D341Med (cell line): Measurements from ENCODE around the gene ING4.
"Not testable (repeated sequence)": the region's sequence is repeated elsewhere in the genome, so short reads cannot be mapped to it uniquely, and the experiment has no call there.

Source experiments
- DNase-seq: peaks from one replicate; pipeline ENCODE4 v3.0.0; 2012; ENCODE audit warnings: low spot score

Gene ING4

GRCh38 chr12:6662906-6663742 lies at the start of gene ING4:
TSS of gene ING4 (minus strand) at chr12:6663119. CDS start at chr12:6663101, 18 bp downstream.
- peak; percentile 97 for DNase-seq

GRCh38 chr12:6708960-6709394 lies 46.1 kb upstream of the ING4 start:
- DNase-seq: no peak

- DNase-seq: not testable (repeated sequence)
Measured at GRCh38 chr12:6708351-6708750, 45.4 kb upstream of the ING4 start.

- DNase-seq: no peak
Measured at GRCh38 chr12:6703631-6704030, 40.7 kb upstream of the ING4 start.

- DNase-seq: no peak
Measured at GRCh38 chr12:6701078-6701768, 38.3 kb upstream of the ING4 start.

GRCh38 chr12:6700646-6701051 lies 37.7 kb upstream of the ING4 start, which contains the start of gene PIANP:
TSS of gene PIANP (minus strand) at chr12:6700815. CDS start at chr12:6698061, 2,754 bp downstream.
- DNase-seq: peak; percentile 89

GRCh38 chr12:6699989-6700645 lies 37.2 kb upstream of the ING4 start:
- DNase-seq: peak; percentile 78

GRCh38 chr12:6699259-6699988 lies 36.5 kb upstream of the ING4 start:
- no peak for DNase-seq

GRCh38 chr12:6698352-6699046 lies 35.6 kb upstream of the ING4 start:
- DNase-seq: no peak

- peak; percentile 77 for DNase-seq
Measured at GRCh38 chr12:6697584-6698351, 34.8 kb upstream of the ING4 start.

GRCh38 chr12:6696690-6697583 lies 34.0 kb upstream of the ING4 start:
- no peak for DNase-seq

GRCh38 chr12:6695313-6696045 lies 32.6 kb upstream of the ING4 start:
- no peak for DNase-seq

GRCh38 chr12:6694701-6695100 lies 31.8 kb upstream of the ING4 start:
- no peak for DNase-seq

- DNase-seq: no peak
Measured at GRCh38 chr12:6693832-6694355, 31.0 kb upstream of the ING4 start.

GRCh38 chr12:6692888-6693287 lies 30.0 kb upstream of the ING4 start:
- DNase-seq: no peak

GRCh38 chr12:6691473-6691872 lies 28.6 kb upstream of the ING4 start:
- DNase-seq: no peak

- peak; percentile 93 for DNase-seq
Measured at GRCh38 chr12:6688999-6689882, 26.3 kb upstream of the ING4 start, which contains the start of gene ZNF384. TSS of gene ZNF384 (minus strand) at chr12:6689375. CDS start at chr12:6679520, 9,855 bp downstream.
